Measurements from ENCODE around the gene TEPSIN. TPM values are rescaled to one million over a fixed set of nuclear protein-coding genes. Genes with fewer than 3 reads are reported as not detected.

Gene TEPSIN
- total and polyA plus RNA-seq, 8 donors, result 15.9 to 41.2 (median 21.7) TPM

DNA sequence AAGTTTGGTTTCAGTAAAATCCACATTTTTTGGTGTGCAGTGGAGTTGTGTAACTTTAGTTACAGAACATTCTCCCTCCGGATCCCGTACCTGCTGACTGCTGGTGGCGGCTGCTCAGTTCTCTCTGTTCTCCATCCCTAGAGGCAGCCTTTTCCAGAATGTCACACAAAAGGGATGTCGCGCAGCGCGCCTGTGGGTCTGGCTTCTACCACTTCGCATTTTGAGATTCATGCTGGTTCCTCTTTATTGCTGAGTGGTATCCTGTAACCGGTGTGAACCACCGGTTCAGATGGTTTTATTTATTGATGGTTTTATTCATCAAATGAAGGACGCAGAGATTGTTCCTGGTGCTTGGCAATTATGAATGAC, 15.1 kb downstream of the TEPSIN start:
- H3K27me3 ChIP-seq, result no peaks in the 10 kb centered on the region
- TF ChIP-seq, protein P1, sequence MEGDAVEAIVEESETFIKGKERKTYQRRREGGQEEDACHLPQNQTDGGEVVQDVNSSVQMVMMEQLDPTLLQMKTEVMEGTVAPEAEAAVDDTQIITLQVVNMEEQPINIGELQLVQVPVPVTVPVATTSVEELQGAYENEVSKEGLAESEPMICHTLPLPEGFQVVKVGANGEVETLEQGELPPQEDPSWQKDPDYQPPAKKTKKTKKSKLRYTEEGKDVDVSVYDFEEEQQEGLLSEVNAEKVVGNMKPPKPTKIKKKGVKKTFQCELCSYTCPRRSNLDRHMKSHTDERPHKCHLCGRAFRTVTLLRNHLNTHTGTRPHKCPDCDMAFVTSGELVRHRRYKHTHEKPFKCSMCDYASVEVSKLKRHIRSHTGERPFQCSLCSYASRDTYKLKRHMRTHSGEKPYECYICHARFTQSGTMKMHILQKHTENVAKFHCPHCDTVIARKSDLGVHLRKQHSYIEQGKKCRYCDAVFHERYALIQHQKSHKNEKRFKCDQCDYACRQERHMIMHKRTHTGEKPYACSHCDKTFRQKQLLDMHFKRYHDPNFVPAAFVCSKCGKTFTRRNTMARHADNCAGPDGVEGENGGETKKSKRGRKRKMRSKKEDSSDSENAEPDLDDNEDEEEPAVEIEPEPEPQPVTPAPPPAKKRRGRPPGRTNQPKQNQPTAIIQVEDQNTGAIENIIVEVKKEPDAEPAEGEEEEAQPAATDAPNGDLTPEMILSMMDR (IDR thresholded peaks at IDR 0.05), result no peak
- peaks cover 8 to 35% of the 10 kb centered on the region in 2 donors for H3K4me1 ChIP-seq
- peak in 1 of 4 donors; percentile 20 for DNase-seq
- peaks cover 0 to 2% of the 10 kb centered on the region in 2 donors for H3K9me3 ChIP-seq
- peaks cover 0 to 16% of the 10 kb centered on the region in 2 donors for H3K36me3 ChIP-seq
- intact Hi-C loops (cut with DNase I), result no loop called here
- H3K27ac ChIP-seq, result no peak overlapping the region
- no peak for ATAC-seq
- peak overlapping the region; percentile 43 to 75 for H3K4me3 ChIP-seq

DNA sequence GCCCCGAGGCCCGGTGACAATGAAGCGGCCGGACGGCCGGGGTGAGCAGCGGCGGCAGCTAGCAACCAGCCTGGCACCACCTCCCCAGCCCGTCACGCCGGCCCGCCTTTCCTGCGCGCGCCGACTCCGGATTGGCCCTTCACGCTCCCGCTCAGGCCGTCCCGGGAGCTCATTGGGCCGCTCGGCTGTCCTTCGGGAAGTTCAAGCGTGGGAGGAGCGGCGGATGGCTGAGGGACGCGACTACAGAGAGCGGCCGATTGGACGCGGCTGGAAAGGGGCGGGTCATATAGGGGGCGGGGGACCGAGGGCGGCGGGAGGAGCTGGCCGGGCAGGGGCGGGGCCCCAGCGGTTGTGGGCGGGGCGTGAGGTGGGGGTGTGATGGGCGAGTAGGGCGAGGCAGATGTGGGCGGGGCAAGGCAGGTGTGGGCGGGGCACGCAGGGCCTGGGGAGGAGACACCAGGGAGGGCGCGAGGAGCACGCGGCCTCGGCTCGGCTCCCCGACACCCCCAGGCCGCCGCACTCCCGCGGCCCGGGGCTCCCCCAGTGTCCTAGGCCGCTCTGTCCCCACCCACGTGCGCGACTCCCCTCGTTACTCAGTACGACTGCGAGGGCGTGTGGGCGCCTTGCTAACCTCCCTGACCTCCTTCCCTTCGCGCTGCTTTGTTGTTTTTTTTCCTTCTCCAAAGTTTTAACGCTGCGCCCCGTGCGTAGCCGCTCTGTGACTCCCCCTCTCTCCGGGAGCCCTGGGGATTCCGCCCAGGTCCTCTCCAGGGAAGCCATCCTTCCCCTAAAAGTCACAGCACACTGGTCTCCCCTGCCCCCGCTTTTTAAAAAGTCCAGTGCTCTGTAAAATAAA, 15.7 kb downstream of the TEPSIN start, which contains the start of gene CEP131:
CEP131 (minus strand) TSS at position 60 of the 856 bp plus-strand sequence. CDS start 2,909 bp downstream, outside the sequence.
- peaks cover 0 to 2% of the 10 kb centered on the region in 2 donors for H3K9me3 ChIP-seq
- peaks cover 8 to 28% of the 10 kb centered on the region in 2 donors for H3K4me1 ChIP-seq
- intact Hi-C loops (cut with DNase I), result no loop called here
- DNase-seq (peak; percentile 95 to 100 (median 98)), ATAC-seq (peak; percentile 96)
- H3K4me3 ChIP-seq, result peak within 1 kb of the TSS; percentile 75 to 80
- no peaks in the 10 kb centered on the region for H3K27me3 ChIP-seq
- H3K36me3 ChIP-seq, result peaks cover 0 to 14% of the 10 kb centered on the region in 2 donors
- TF ChIP-seq, protein P1 (IDR thresholded peaks at IDR 0.05), result no peak
- no peak within 1 kb of the TSS for H3K27ac ChIP-seq

DNA sequence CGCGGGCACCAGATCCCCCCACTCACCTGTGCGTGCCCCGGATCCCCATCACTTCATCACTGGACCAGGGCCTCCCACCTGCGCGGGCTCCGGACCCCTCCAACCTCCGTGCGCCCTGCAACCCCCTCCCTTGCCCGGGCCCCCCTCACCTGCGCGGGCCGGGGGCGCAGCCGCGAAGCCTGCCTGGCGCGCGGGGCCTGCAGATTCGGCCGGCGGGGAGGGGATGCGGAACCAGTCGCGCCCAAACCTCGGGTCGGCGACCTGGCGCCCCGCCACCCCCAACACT, 16.3 kb downstream of the TEPSIN start:
- H3K9me3 ChIP-seq, result peaks cover 0 to 2% of the 10 kb centered on the region in 2 donors
- ATAC-seq (no peak), DNase-seq (no peak)
- H3K4me3 ChIP-seq, result peak overlapping the region; percentile 75 to 80
- peaks cover 8 to 25% of the 10 kb centered on the region in 2 donors for H3K4me1 ChIP-seq
- H3K27ac ChIP-seq, result no peak overlapping the region
- H3K27me3 ChIP-seq, result no peaks in the 10 kb centered on the region
- H3K36me3 ChIP-seq, result peaks cover 0 to 14% of the 10 kb centered on the region in 2 donors
- intact Hi-C loops (cut with DNase I), result no loop called here
- TF ChIP-seq, protein P1 (IDR thresholded peaks at IDR 0.05), result no peak

DNA sequence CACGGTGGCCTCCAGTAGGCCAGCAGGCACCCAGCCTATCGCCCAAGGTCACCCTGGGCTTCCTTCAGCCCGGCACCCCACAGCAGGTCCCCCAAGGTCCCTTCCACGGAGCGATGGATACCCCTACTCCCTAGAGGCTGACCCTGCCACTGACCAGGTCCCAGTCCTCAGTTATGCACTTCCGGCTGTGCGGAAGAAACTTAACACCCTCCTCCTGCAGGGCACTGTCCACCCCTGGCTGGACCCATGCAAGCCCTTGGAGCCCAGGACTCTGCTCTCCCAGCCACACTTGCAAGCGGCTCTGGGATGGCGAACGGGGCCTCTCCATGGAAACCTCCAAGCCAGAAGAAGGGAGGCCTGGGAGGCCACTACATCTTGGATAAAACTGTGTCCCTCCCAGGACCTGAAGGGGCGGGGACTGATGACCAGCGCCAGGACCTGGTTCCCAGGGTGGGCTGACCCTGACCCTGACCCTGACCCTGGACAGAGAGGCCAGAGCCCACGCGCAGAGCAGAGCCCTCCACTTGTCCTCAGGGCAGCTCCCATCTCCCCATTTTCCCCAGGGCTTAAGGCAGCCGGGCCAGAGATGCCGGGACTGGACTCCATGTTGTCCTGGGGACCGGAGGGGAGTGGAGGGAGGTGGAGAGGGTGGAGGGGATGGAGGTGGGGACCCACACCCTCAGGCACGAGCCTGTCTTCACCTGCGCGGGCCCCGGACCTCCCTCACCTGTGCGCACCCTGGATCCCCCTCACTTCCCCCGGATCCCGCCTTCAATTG, 16.8 kb downstream of the TEPSIN start:
- Histone ChIP-seq H3K27ac (no peak overlapping the region), H3K9me3 (peaks cover 0 to under 1% of the 10 kb centered on the region in 2 donors), H3K4me1 (peaks cover 8 to 25% of the 10 kb centered on the region in 2 donors), H3K4me3 (peak overlapping the region; percentile 75 to 80), H3K27me3 (no peaks in the 10 kb centered on the region), H3K36me3 (peaks cover 0 to 14% of the 10 kb centered on the region in 2 donors)
- TF ChIP-seq, protein P1 (IDR thresholded peaks at IDR 0.05), result no peak
- DNase-seq (peak in 1 of 4 donors; percentile 68), ATAC-seq (no peak)
- intact Hi-C loops (cut with DNase I), result no loop called here

DNA sequence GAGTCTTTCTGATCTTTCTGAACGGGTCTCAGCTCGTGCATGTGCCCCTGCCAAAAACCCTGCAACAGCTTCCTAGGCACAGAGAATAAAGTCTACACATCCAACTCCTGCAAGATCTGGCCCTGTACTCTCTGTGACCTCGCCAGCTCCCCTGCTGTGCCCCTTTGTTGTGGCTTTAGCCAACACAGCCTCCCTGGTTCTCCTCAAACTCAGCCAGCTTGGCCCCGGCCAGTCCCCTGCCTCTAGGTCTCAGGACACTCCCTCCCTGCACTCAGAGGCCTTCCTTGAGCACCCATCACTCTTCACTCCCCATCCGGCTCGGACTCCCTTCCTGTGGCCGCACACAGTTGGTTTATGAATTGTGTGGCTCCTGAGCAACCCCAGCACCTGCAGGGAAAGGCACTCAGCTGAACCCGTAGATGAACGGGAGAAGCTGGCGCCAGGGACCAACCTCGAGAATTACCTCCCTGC, 17.4 kb downstream of the TEPSIN start:
- no peaks in the 10 kb centered on the region for H3K9me3 ChIP-seq
- H3K27me3 ChIP-seq, result no peaks in the 10 kb centered on the region
- no peak overlapping the region for H3K4me3 ChIP-seq
- no peak overlapping the region for H3K27ac ChIP-seq
- H3K4me1 ChIP-seq, result peaks cover 8 to 25% of the 10 kb centered on the region in 2 donors
- DNase-seq (no peak), ATAC-seq (no peak)
- peaks cover 0 to 14% of the 10 kb centered on the region in 2 donors for H3K36me3 ChIP-seq
- TF ChIP-seq, protein P1 (IDR thresholded peaks at IDR 0.05), result no peak
- intact Hi-C loops (cut with DNase I), result no loop called here

Measured in left lung (tissue), 10 donors.